SK-N-SH (cell line): ENCODE results near the gene CCL17. TPM values are rescaled to one million over a fixed set of nuclear protein-coding genes. Genes with fewer than 3 reads are reported as not detected.

Experiments
- CTCF ChIA-PET: fragments of 300-600, 350-600 bp; formaldehyde crosslinking; extraction: SDS; loops from one replicate; lab custom pipeline; 2021; lab: Yijun Ruan, JAX
- POLR2A ChIA-PET: fragments of 350-600 bp; sonication (Branson Sonifier 250); formaldehyde crosslinking; extraction: SDS; loops from one replicate; lab custom pipeline; 2020; ENCODE audit warnings: antibody characterized with exemption, inconsistent platforms; lab: Yijun Ruan, JAX
- DNase-seq: peaks from one replicate; pipeline ENCODE4 v3.0.0; 2012
- H2AFZ ChIP-seq: fragments of 200-600 bp; sonication (generic); 2 replicates; pipeline ENCODE4 v1.8.1; 2016; ENCODE audit warnings: antibody characterized with exemption, mild to moderate bottlenecking, low read depth
- H3F3A ChIP-seq: fragments of 200-600 bp; sonication (generic); replicated peaks from 2 replicates; pipeline ENCODE3; 2016; ENCODE audit warnings: antibody characterized with exemption, mild to moderate bottlenecking; ENCODE audit not compliant: insufficient read depth
- H3K27ac ChIP-seq, 2 experiments: fragments of 200-500 bp in 1 of 2; fragments of 200-600 bp in 1 of 2; sonication (Bioruptor generic) in 1 of 2; sonication (generic), shearing (Covaris generic) in 1 of 2; 2 replicates each; pipeline versions ENCODE4 v1.5.1 to v1.6.1; 2014 to 2016; ENCODE audit warnings: low read depth in 2 of 2, inconsistent platforms in 1 of 2, low read length in 1 of 2, mild to moderate bottlenecking in 1 of 2, mixed read lengths in 1 of 2
- H3K27me3 ChIP-seq: fragments of 200-600 bp; sonication (generic), shearing (Covaris generic); 2 replicates; pipeline ENCODE4 v1.6.1; 2016; ENCODE audit warnings: mixed run types; ENCODE audit not compliant: insufficient read depth
- H3K36me3 ChIP-seq, 2 experiments: fragments of 200-500 bp in 1 of 2; fragments of 200-600 bp in 1 of 2; sonication (Bioruptor generic) in 1 of 2; sonication (generic) in 1 of 2; replicated peaks in 1 of 2; 2 replicates each; pipeline versions ENCODE3 to v1.5.1; 2014 to 2016; ENCODE audit warnings: low read length in 1 of 2, mild to moderate bottlenecking in 1 of 2; ENCODE audit not compliant: insufficient read depth in 2 of 2, control insufficient read depth in 1 of 2
- H3K4me1 ChIP-seq, 2 experiments: fragments of 200-500 bp in 1 of 2; fragments of 200-600 bp in 1 of 2; sonication (Bioruptor generic) in 1 of 2; sonication (generic), shearing (Covaris generic) in 1 of 2; 2 replicates each; pipeline versions ENCODE4 v1.5.1 to v1.6.1; 2014 to 2016; ENCODE audit warnings: low read depth in 1 of 2, low read length in 1 of 2, mixed run types in 1 of 2; ENCODE audit not compliant: insufficient read depth in 2 of 2, control insufficient read depth in 1 of 2
- H3K4me2 ChIP-seq: fragments of 200-600 bp; sonication (generic), shearing (Covaris generic); 2 replicates; pipeline ENCODE4 v1.6.1; 2017; ENCODE audit warnings: mixed run types
- H3K4me3 ChIP-seq, 2 experiments: fragments of 200-500 bp in 1 of 2; fragments of 200-600 bp in 1 of 2; sonication (Bioruptor generic) in 1 of 2; sonication (generic), shearing (Covaris generic) in 1 of 2; 2 replicates each; pipeline versions ENCODE4 v1.5.1 to v1.8.1; 2014 to 2016; ENCODE audit warnings: low read depth in 2 of 2, inconsistent platforms in 1 of 2, low read length in 1 of 2, mild to moderate bottlenecking in 1 of 2, mixed read lengths in 1 of 2, moderate library complexity in 1 of 2
- H3K79me2 ChIP-seq: fragments of 200-600 bp; sonication (generic); 2 replicates; pipeline ENCODE4 v1.8.1; 2017; ENCODE audit warnings: mild to moderate bottlenecking; ENCODE audit not compliant: insufficient read depth
- H3K9ac ChIP-seq: fragments of 200-600 bp; sonication (generic); 2 replicates; pipeline ENCODE4 v1.6.1; 2017; ENCODE audit warnings: mixed run types
- H3K9me2 ChIP-seq: fragments of 200-600 bp; sonication (generic); 2 replicates; pipeline ENCODE4 v1.6.1; 2017; ENCODE audit warnings: mixed run types
- H3K9me3 ChIP-seq: fragments of 200-600 bp; sonication (generic); 2 replicates; pipeline ENCODE4 v1.6.1; 2017; ENCODE audit warnings: mixed run types, mild to moderate bottlenecking, moderate library complexity
- H4K20me1 ChIP-seq: fragments of 200-600 bp; sonication (generic); 2 replicates; pipeline ENCODE4 v1.6.1; 2017; ENCODE audit warnings: mild to moderate bottlenecking, mixed run types; ENCODE audit not compliant: insufficient read depth
- CHD2 ChIP-seq: fragments of 150-350 bp; IDR thresholded peaks from 2 replicates; pipeline ENCODE4 v1.6.1; 2018; ENCODE audit warnings: low read length; ENCODE audit not compliant: partially characterized antibody
- EZH2phosphoT487 ChIP-seq: fragments of 200-600 bp; sonication (generic); IDR thresholded peaks from 2 replicates; pipeline ENCODE4 v1.6.1; 2017; ENCODE audit warnings: low read depth, mixed run types, mild to moderate bottlenecking, antibody characterized with exemption, moderate library complexity, borderline replicate concordance
- FOXJ3 ChIP-seq: sonication (generic); formaldehyde crosslinking; IDR thresholded peaks from 2 replicates; pipeline ENCODE4 v1.5.1; 2020; ENCODE audit warnings: mild to moderate bottlenecking, missing genetic modification reagents
- JUND ChIP-seq: IDR thresholded peaks from 2 replicates; pipeline ENCODE4 v1.4.0; 2012
- NFIC ChIP-seq: IDR thresholded peaks from 2 replicates; pipeline ENCODE4 v1.4.0; 2012; ENCODE audit warnings: borderline replicate concordance
- RCOR1 ChIP-seq: fragments of 150-350 bp; IDR thresholded peaks from 2 replicates; pipeline ENCODE4 v1.6.1; 2017; ENCODE audit warnings: antibody characterized with exemption, low read length
- SIN3A ChIP-seq: IDR thresholded peaks from 2 replicates; pipeline ENCODE4 v1.6.1; 2012; ENCODE audit warnings: low read depth, mild to moderate bottlenecking, low read length, moderate library complexity, borderline replicate concordance
- TCF12 ChIP-seq: IDR thresholded peaks from 2 replicates; pipeline ENCODE4 v1.4.0; 2012
- TEAD4 ChIP-seq: IDR thresholded peaks from 2 replicates; pipeline ENCODE4 v1.4.0; 2012; ENCODE audit warnings: mild to moderate bottlenecking, borderline replicate concordance; ENCODE audit not compliant: insufficient read depth
- WGBS: methylation state at CpG from one replicate; pipeline ENCODE4 v1.1.6; 2017; ENCODE audit warnings: low lambda C conversion rate; 5-methylcytosine and 5-hydroxymethylcytosine counted together
- polyA plus RNA-seq, 3 experiments: library from polyadenylated mRNA; depleted of rRNA; stranded (reverse); fragments of >200 nt; gene quantifications; 2 replicates each; pipeline ENCODE4 v1.2.3, GENCODE V29; 2012
- TF ChIP-seq, protein P1 (sequence below): fragments of 150-350 bp; IDR thresholded peaks from 2 replicates; pipeline ENCODE4 v1.6.1; 2016; ENCODE audit warnings: mild to moderate bottlenecking, low read depth, low read length
- TF ChIP-seq, protein P2 (sequence below): IDR thresholded peaks from 2 replicates; pipeline ENCODE4 v1.4.0; 2012; ENCODE audit warnings: low read depth
- TF ChIP-seq, protein P3 (sequence below): fragments of 150-350 bp; IDR thresholded peaks from 2 replicates; pipeline ENCODE4 v1.6.1; 2017; ENCODE audit warnings: antibody characterized with exemption, low read length, low read depth, borderline replicate concordance

The CCL17 gene
- polyA plus RNA-seq, 1 of the 3 experiments (the other 2 are of a cell fraction): not detected

DNA sequence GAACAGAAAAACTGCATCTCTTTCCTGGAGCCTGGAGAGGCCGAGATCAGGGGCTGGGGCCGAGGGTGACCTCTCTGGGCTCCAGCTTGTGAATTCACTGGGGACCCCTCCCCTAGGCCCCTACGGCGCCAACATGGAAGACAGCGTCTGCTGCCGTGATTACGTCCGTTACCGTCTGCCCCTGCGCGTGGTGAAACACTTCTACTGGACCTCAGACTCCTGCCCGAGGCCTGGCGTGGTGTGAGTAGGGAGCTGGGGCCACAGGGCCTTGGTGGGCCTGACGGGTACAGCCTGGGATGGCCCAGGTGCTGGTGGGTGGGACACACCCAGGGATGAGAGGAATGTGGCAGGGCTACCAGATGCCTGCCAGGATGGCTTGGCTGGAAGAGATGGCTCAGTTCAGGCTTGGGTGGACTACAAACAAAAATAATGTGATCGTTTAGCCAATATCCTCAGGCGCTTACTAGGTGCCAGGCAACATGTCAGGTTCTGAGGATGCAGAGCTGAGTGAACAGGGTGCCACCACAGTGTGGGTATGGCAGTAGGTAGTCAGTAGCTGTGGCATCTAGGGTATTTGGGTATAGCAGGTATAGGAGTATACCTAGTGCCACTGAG is 44.1 kb upstream of the CCL17 start:
- CTCF ChIA-PET: interaction anchor here (1.1 to 2.0 kb wide), 2 partner anchors 57 to 58 kb away, joined by 3 to 6 read pairs; no protein-coding TSS in a partner anchor
- Histone ChIP-seq H3K4me2 (no peak overlapping the region), H3K9ac (no peak overlapping the region), H2AFZ (no peak overlapping the region), H3K4me1 (no peaks in the 10 kb centered on the region), H3K27ac (no peak overlapping the region), H3K9me3 (no peaks in the 10 kb centered on the region), H3K27me3 (no peaks in the 10 kb centered on the region), H4K20me1 (no peaks in the 10 kb centered on the region), H3K4me3 (no peak overlapping the region), H3F3A (no peaks in the 10 kb centered on the region), H3K36me3 (no peaks in the 10 kb centered on the region), H3K9me2 (no peaks in the 10 kb centered on the region), H3K79me2 (no peaks in the 10 kb centered on the region)
- WGBS: 93% methylated on average over 8 of the region's 16 CpGs
- DNase-seq: no peak
- no peak for TF ChIP-seq NFIC
- TF ChIP-seq, protein P1, sequence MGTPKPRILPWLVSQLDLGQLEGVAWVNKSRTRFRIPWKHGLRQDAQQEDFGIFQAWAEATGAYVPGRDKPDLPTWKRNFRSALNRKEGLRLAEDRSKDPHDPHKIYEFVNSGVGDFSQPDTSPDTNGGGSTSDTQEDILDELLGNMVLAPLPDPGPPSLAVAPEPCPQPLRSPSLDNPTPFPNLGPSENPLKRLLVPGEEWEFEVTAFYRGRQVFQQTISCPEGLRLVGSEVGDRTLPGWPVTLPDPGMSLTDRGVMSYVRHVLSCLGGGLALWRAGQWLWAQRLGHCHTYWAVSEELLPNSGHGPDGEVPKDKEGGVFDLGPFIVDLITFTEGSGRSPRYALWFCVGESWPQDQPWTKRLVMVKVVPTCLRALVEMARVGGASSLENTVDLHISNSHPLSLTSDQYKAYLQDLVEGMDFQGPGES: no peak
- no peak for TF ChIP-seq RCOR1
- no peak for TF ChIP-seq SIN3A
- no peak for TF ChIP-seq TEAD4
- TF ChIP-seq, protein P2, sequence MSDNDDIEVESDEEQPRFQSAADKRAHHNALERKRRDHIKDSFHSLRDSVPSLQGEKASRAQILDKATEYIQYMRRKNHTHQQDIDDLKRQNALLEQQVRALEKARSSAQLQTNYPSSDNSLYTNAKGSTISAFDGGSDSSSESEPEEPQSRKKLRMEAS: no peak
- no peak for TF ChIP-seq TCF12
- POLR2A ChIA-PET: interaction anchor here (1.4 kb wide), 1 partner anchor 12 kb away, joined by 4 read pairs; the partner anchor contains the start of gene CX3CL1

DNA sequence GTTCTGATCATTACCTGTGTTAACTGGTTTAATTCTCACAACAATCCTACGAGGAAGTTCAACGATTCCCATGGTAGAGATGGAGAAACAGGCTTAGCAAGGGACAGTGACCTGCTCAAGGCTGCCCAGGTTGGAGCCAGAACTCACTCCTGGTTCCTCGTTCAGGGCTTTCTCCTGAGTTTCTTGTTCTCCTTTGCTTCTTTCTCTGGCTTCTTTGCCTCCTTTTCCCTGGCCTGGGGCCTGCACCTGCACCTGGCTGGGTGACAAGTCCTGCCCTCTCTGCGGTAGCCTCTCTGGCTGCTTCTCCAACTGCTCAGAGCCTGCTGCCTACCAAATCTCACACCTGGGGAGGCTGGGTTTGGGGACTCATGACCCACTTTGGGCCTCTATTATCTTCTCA is 43.2 kb upstream of the CCL17 start:
- H3K4me3 ChIP-seq: no peak overlapping the region
- ChIA-PET POLR2A (no interaction called here), CTCF (interaction anchor here (2.0 kb wide), 1 partner anchor 56 kb away, joined by 6 read pairs; no protein-coding TSS in a partner anchor)
- no peak overlapping the region for H3K27ac ChIP-seq
- no peaks in the 10 kb centered on the region for H3F3A ChIP-seq
- H3K9me3 ChIP-seq: no peaks in the 10 kb centered on the region
- DNase-seq: no peak
- H3K4me1 ChIP-seq: no peaks in the 10 kb centered on the region
- H3K36me3 ChIP-seq: no peaks in the 10 kb centered on the region
- TF ChIP-seq FOXJ3 (CRISPR knock-in tag): no peak
- TF ChIP-seq JUND: no peak
- no peak for TF ChIP-seq CHD2
- no peak for TF ChIP-seq EZH2phosphoT487
- TF ChIP-seq, protein P3, sequence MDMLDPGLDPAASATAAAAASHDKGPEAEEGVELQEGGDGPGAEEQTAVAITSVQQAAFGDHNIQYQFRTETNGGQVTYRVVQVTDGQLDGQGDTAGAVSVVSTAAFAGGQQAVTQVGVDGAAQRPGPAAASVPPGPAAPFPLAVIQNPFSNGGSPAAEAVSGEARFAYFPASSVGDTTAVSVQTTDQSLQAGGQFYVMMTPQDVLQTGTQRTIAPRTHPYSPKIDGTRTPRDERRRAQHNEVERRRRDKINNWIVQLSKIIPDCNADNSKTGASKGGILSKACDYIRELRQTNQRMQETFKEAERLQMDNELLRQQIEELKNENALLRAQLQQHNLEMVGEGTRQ: no peak
- TF ChIP-seq SIN3A: no peak
- 87% methylated on average over 4 of the region's 4 CpGs for WGBS
- H3K9ac ChIP-seq: no peak overlapping the region
- no peaks in the 10 kb centered on the region for H4K20me1 ChIP-seq
- no peaks in the 10 kb centered on the region for H3K9me2 ChIP-seq
- H3K4me2 ChIP-seq: no peak overlapping the region
- H2AFZ ChIP-seq: no peak overlapping the region
- no peaks in the 10 kb centered on the region for H3K27me3 ChIP-seq
- H3K79me2 ChIP-seq: no peaks in the 10 kb centered on the region
